ENCODE results near the gene SYF2.

SYF2 gene

DNA sequence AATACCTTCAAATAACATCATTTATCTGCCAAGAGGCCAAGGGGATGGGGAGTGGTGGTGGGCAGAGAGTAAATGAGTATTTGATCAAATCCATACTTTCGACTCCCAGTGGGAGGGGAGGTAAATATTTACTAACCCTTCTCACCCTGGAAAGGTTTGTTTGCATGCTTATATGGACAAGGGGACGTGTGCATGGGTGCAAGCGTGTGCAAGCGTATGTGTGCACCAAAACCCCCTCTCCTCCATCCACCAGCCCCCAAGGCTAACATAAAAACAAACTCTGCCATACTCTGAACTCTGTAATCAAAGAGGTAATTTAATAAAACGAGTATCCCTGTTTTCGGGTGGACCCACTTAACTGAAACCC lies 58.0 kb downstream of the SYF2 start:
- no peak overlapping the region for H3K9ac ChIP-seq (ENCODE audit: low read depth, low read length)
- H3K4me3 ChIP-seq (ENCODE audit: low read length) = no peak overlapping the region
- H3K4me1 ChIP-seq (ENCODE audit: control insufficient read depth, insufficient read depth, low read length) = no peaks in the 10 kb centered on the region

DNA sequence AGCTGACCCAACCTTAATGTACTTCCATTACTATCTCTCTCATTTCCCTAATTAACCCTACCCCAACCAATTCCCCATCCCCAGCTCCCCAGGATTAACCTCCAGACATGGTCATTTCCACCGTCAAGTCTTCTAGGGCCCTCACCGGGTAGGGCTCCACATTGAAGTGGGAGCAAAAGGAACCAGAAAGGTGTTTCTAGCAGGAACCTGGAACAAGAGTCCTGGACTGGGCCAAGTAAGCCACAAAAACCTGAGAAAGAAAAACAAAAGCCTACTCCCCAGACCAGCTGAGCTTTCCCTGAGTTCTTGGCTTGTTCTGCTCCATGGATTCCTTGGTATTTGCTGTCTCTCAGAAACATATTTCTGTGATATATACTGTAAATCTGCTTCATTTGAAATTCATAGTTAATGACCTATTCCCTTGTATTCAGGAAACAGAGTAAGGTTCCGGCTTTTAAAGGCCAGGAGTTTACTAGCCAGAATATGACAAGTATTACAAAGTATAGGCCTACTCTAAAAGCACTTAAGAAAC lies 58.4 kb downstream of the SYF2 start:
- Histone ChIP-seq H3K36me3 (ENCODE audit: insufficient read depth, low read length) (no peaks in the 10 kb centered on the region), H3K27me3 (ENCODE audit: control insufficient read depth, insufficient read depth, low read length) (peaks cover 12% of the 10 kb centered on the region), H3K9me3 (replicated peaks; ENCODE audit: low read length) (no peaks in the 10 kb centered on the region), H3K4me1 (ENCODE audit: control insufficient read depth, insufficient read depth, low read length) (no peaks in the 10 kb centered on the region), H3K9ac (ENCODE audit: low read depth, low read length) (no peak overlapping the region), H3K4me2 (ENCODE audit: low read length) (no peak overlapping the region), H3K4me3 (ENCODE audit: low read length) (no peak overlapping the region)

More for the DNA sequence above, 58.0 kb downstream of the SYF2 start:
- H3K4me2 ChIP-seq (ENCODE audit: low read length) = no peak overlapping the region
- no peaks in the 10 kb centered on the region for H3K36me3 ChIP-seq (ENCODE audit: insufficient read depth, low read length)
- peaks cover 12% of the 10 kb centered on the region for H3K27me3 ChIP-seq (ENCODE audit: control insufficient read depth, insufficient read depth, low read length)
- H3K9me3 ChIP-seq (replicated peaks; ENCODE audit: low read length) = no peaks in the 10 kb centered on the region

Data from skeletal muscle satellite cell (primary cell).